Brain microvascular endothelial cell (primary cell): ENCODE data around the gene TIPRL.
"Not testable (repeated sequence)": the region's sequence is repeated elsewhere in the genome, so short reads cannot be mapped to it uniquely, and the experiment has no call there.

ENCODE experiments used
- DNase-seq: peaks from one replicate; pipeline ENCODE4 v3.0.0-alpha.2; 2020
- H3K27ac ChIP-seq: fragments of 250-450 bp; sonication (Bioruptor Pico); 2 replicates; pipeline ENCODE4 v1.5.1; 2020; ENCODE audit warnings: mild to moderate bottlenecking, moderate library complexity
- H3K27me3 ChIP-seq: fragments of 250-450 bp; sonication (Bioruptor Pico); replicated peaks from 2 replicates; pipeline ENCODE4 v1.5.1; 2020; ENCODE audit warnings: mild to moderate bottlenecking
- H3K36me3 ChIP-seq: fragments of 250-450 bp; sonication (Bioruptor Pico); replicated peaks from 2 replicates; pipeline ENCODE4 v1.5.1; 2020; ENCODE audit warnings: mild to moderate bottlenecking
- H3K4me3 ChIP-seq: 2 replicates; pipeline ENCODE4 v1.5.1; 2011; ENCODE audit warnings: low read depth, mild to moderate bottlenecking, control low read depth, low read length, moderate library complexity
- CTCF ChIP-seq: IDR thresholded peaks from 2 replicates; pipeline ENCODE4 v1.5.1; 2011; ENCODE audit warnings: low read depth, mild to moderate bottlenecking, moderate library complexity, low read length, control low read depth, inconsistent platforms; ENCODE audit errors: missing control alignments
- in situ Hi-C: cut with HindIII; loops from 2 replicates; pipeline ENCODE4 v1.10.0; 2017; ENCODE audit warnings: low sequenced_read_pairs, low pct_ligation_motif_present

The TIPRL gene

GRCh38 chr1:168151935-168152334 is 26.8 kb upstream of the TIPRL start:
- no peak overlapping the region for H3K4me3 ChIP-seq
- H3K27ac ChIP-seq, result no peak overlapping the region
- no peaks in the 10 kb centered on the region for H3K27me3 ChIP-seq
- no peaks in the 10 kb centered on the region for H3K36me3 ChIP-seq
- in situ Hi-C loops, result no loop called here
- no peak for DNase-seq
- TF ChIP-seq CTCF, result no peak

GRCh38 chr1:168154707-168155106 is 24.1 kb upstream of the TIPRL start:
- H3K36me3 ChIP-seq, H3K27ac ChIP-seq, DNase-seq, H3K4me3 ChIP-seq, H3K27me3 ChIP-seq, in situ Hi-C loops: not testable (repeated sequence)

- in situ Hi-C loops, result no loop called here
- H3K27me3 ChIP-seq, result no peaks in the 10 kb centered on the region
- no peak overlapping the region for H3K27ac ChIP-seq
- no peak for DNase-seq
- no peak overlapping the region for H3K4me3 ChIP-seq
- H3K36me3 ChIP-seq, result no peaks in the 10 kb centered on the region
- no peak for TF ChIP-seq CTCF
Measured at GRCh38 chr1:168155910-168156309, 22.9 kb upstream of the TIPRL start.

- H3K27ac ChIP-seq, result no peak overlapping the region
- no peak overlapping the region for H3K4me3 ChIP-seq
- no peaks in the 10 kb centered on the region for H3K36me3 ChIP-seq
- no peak for DNase-seq
- in situ Hi-C loops, result no loop called here
- H3K27me3 ChIP-seq, result no peaks in the 10 kb centered on the region
- no peak for TF ChIP-seq CTCF
Measured at GRCh38 chr1:168157638-168158037, 21.1 kb upstream of the TIPRL start.

GRCh38 chr1:168159251-168159650 is 19.5 kb upstream of the TIPRL start:
- DNase-seq, result no peak
- in situ Hi-C loops, result no loop called here
- Histone ChIP-seq H3K4me3 (no peak overlapping the region), H3K27me3 (no peaks in the 10 kb centered on the region), H3K36me3 (no peaks in the 10 kb centered on the region), H3K27ac (no peak overlapping the region)
- TF ChIP-seq CTCF, result no peak

- H3K36me3 ChIP-seq, result no peaks in the 10 kb centered on the region
- H3K4me3 ChIP-seq, result no peak overlapping the region
- no peak overlapping the region for H3K27ac ChIP-seq
- in situ Hi-C loops, result no loop called here
- TF ChIP-seq CTCF, result no peak
- no peaks in the 10 kb centered on the region for H3K27me3 ChIP-seq
- DNase-seq, result no peak
Measured at GRCh38 chr1:168159979-168160378, 18.8 kb upstream of the TIPRL start.
